ENCODE results near the gene CACNA2D3.

Gene CACNA2D3

DNA sequence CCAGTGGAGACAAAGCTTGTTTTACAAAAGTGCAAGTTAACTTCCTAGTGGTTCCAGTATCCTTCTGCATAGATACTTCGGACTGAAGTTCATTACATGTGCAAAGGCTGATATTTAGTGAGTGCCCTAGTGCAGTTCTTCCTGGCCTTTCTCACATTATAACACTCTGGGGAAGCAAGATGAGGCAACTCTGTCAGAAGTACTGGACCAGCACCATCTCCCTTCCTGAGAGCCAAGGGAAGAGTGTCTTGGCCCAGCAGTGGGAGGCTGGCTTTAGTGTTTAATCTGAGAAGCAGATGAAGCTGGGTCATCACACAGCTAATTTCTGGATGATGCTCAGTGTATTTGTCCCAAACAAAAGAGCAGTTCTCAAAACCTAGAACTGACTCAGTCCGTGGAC is 397.7 kb downstream of the CACNA2D3 start:
- no peak overlapping the region for H3K9ac ChIP-seq (ENCODE audit: low read depth in 1 of 2, low read length in 2 of 2)
- no peak overlapping the region for H3K27ac ChIP-seq (ENCODE audit: low read depth in 2 of 2, low read length in 2 of 2)
- no peaks in the 10 kb centered on the region for H3K4me1 ChIP-seq (ENCODE audit: control insufficient read depth in 2 of 2, insufficient read depth in 2 of 2, low read length in 2 of 2)
- no peaks in the 10 kb centered on the region for H3K27me3 ChIP-seq (ENCODE audit: control insufficient read depth in 2 of 2, insufficient read depth in 2 of 2, low read length in 2 of 2)
- no peaks in the 10 kb centered on the region for H3K36me3 ChIP-seq (ENCODE audit: control insufficient read depth in 2 of 2, insufficient read depth in 2 of 2, low read length in 2 of 2)
- no peak overlapping the region for H3K4me3 ChIP-seq (ENCODE audit: low read length in 2 of 2)
- H3K9me3 ChIP-seq (ENCODE audit: control insufficient read depth in 2 of 2, low read length in 2 of 2), result no peaks in the 10 kb centered on the region

DNA sequence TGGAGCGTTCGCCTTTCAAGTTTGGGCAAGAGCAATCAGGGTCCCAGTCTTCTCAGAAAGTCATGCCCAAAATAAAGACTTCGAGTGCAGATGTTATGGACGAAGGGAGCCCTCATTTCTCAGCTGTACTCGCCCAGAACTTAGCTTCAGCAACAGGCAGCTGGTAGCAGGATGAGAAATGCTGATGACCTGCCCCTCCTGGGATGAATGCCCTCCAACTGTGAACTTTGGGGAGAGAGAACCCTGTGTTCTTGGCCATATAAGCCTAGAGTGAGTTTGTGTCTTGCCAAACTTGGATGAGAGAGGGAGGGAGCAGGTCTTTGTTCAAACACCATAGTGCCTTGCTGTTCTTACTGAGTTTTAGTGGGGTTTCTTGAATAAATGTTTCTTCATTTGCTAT is 405.2 kb downstream of the CACNA2D3 start:
- H3K36me3 ChIP-seq (ENCODE audit: control insufficient read depth in 2 of 2, insufficient read depth in 2 of 2, low read length in 2 of 2), result no peaks in the 10 kb centered on the region
- no peak overlapping the region for H3K4me3 ChIP-seq (ENCODE audit: low read length in 2 of 2)
- no peak overlapping the region for H3K27ac ChIP-seq (ENCODE audit: low read depth in 2 of 2, low read length in 2 of 2)
- no peaks in the 10 kb centered on the region for H3K4me1 ChIP-seq (ENCODE audit: control insufficient read depth in 2 of 2, insufficient read depth in 2 of 2, low read length in 2 of 2)
- H3K9ac ChIP-seq (ENCODE audit: low read depth in 1 of 2, low read length in 2 of 2), result no peak overlapping the region
- no peaks in the 10 kb centered on the region for H3K9me3 ChIP-seq (ENCODE audit: control insufficient read depth in 2 of 2, low read length in 2 of 2)
- H3K27me3 ChIP-seq (ENCODE audit: control insufficient read depth in 2 of 2, insufficient read depth in 2 of 2, low read length in 2 of 2), result no peaks in the 10 kb centered on the region

DNA sequence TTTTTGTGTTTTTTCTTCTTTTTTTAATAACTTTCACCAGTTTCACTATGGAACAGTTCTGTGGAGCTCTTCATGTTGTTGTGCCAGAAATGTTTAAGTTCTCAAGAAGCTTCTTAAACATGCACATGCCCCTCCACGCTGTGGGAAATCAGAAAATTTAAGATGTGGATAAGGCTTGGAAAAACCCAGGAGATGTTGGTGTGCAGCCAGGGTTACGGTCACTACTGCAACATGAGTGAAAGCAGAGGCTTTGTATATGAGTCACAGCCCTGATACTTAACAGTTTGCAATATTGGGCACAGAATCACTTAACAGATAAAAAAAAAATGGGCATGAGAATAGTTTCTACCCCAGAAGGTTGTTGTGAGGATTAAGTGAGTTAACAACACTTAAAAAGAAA is 405.6 kb downstream of the CACNA2D3 start:
- Histone ChIP-seq H3K9ac (ENCODE audit: low read depth in 1 of 2, low read length in 2 of 2) (no peak overlapping the region), H3K4me1 (ENCODE audit: control insufficient read depth in 2 of 2, insufficient read depth in 2 of 2, low read length in 2 of 2) (no peaks in the 10 kb centered on the region), H3K27ac (ENCODE audit: low read depth in 2 of 2, low read length in 2 of 2) (no peak overlapping the region), H3K27me3 (ENCODE audit: control insufficient read depth in 2 of 2, insufficient read depth in 2 of 2, low read length in 2 of 2) (no peaks in the 10 kb centered on the region), H3K4me3 (ENCODE audit: low read length in 2 of 2) (no peak overlapping the region), H3K9me3 (ENCODE audit: control insufficient read depth in 2 of 2, low read length in 2 of 2) (no peaks in the 10 kb centered on the region), H3K36me3 (ENCODE audit: control insufficient read depth in 2 of 2, insufficient read depth in 2 of 2, low read length in 2 of 2) (no peaks in the 10 kb centered on the region)

DNA sequence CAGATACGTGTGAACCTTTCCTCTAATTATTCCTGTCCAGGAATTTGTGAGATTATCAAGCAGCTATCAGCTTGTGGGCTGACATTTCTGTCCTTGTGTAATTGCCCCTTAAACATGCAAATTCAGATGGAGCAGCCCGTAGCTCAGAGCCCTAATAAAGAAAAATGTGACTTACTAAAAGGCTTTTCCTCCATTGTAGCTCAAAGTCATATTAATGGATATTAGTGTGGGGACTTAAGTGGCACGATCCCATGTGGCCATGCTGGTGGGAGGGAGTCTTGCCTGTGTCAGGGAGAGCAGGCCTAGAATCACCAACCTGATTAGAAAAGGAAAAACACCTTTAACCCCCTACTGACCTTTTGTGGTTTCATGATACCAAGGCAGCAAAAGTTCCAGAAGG is 406.3 kb downstream of the CACNA2D3 start:
- no peak overlapping the region for H3K27ac ChIP-seq (ENCODE audit: low read depth in 2 of 2, low read length in 2 of 2)
- no peaks in the 10 kb centered on the region for H3K9me3 ChIP-seq (ENCODE audit: control insufficient read depth in 2 of 2, low read length in 2 of 2)
- H3K4me3 ChIP-seq (ENCODE audit: low read length in 2 of 2), result no peak overlapping the region

DNA sequence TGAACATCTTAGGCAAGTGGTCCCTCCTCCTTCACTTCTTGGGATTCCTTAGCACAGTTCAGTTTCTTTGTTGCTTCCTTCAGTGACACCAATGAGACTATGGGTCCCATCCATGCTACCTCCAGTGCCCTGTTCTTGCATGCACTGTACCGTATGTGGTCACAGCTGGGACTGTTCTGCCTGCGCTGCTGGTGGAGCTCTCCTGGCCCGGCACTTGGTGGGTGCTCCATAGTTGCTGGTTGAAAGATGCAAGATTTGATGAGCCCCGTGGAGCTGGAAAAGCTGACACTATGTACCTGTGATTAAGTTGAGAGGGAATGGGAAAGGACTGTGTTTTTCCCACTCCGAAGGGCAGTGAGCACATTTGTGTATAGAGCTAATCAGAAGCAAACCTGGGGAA is 407.7 kb downstream of the CACNA2D3 start:
- H3K4me3 ChIP-seq (ENCODE audit: low read length in 2 of 2), result no peak overlapping the region
- no peak overlapping the region for H3K27ac ChIP-seq (ENCODE audit: low read depth in 2 of 2, low read length in 2 of 2)
- H3K27me3 ChIP-seq (ENCODE audit: control insufficient read depth in 2 of 2, insufficient read depth in 2 of 2, low read length in 2 of 2), result no peaks in the 10 kb centered on the region
- no peak overlapping the region for H3K9ac ChIP-seq (ENCODE audit: low read depth in 1 of 2, low read length in 2 of 2)
- H3K36me3 ChIP-seq (ENCODE audit: control insufficient read depth in 2 of 2, insufficient read depth in 2 of 2, low read length in 2 of 2), result no peaks in the 10 kb centered on the region
- H3K4me1 ChIP-seq (ENCODE audit: control insufficient read depth in 2 of 2, insufficient read depth in 2 of 2, low read length in 2 of 2), result no peaks in the 10 kb centered on the region
- H3K9me3 ChIP-seq (ENCODE audit: control insufficient read depth in 2 of 2, low read length in 2 of 2), result no peaks in the 10 kb centered on the region

More for the DNA sequence above, 406.3 kb downstream of the CACNA2D3 start:
- Histone ChIP-seq H3K4me1 (ENCODE audit: control insufficient read depth in 2 of 2, insufficient read depth in 2 of 2, low read length in 2 of 2) (no peaks in the 10 kb centered on the region), H3K36me3 (ENCODE audit: control insufficient read depth in 2 of 2, insufficient read depth in 2 of 2, low read length in 2 of 2) (no peaks in the 10 kb centered on the region), H3K27me3 (ENCODE audit: control insufficient read depth in 2 of 2, insufficient read depth in 2 of 2, low read length in 2 of 2) (no peaks in the 10 kb centered on the region), H3K9ac (ENCODE audit: low read depth in 1 of 2, low read length in 2 of 2) (no peak overlapping the region)

DNA sequence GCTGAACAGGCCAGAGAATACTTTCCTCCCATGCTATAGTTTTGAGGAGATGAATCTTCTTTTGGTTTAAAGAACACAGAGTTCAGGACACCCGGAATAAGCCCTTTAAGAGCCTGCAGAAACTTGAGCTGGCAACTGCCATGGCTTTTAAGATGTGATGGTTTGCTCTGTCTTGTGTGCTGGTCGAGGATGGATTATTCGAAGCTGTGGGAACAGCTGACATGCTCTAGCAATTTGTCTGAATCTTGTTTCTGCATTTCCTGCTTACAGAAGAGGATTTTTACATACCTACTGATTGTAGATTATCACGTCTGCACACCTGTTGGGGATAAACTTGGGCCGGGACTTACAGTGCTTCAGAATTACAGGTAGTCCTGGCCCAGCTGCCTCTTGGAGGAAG is 408.6 kb downstream of the CACNA2D3 start:
- Histone ChIP-seq H3K27ac (ENCODE audit: low read depth in 2 of 2, low read length in 2 of 2) (no peak overlapping the region), H3K4me3 (ENCODE audit: low read length in 2 of 2) (no peak overlapping the region), H3K9me3 (ENCODE audit: control insufficient read depth in 2 of 2, low read length in 2 of 2) (no peaks in the 10 kb centered on the region), H3K4me1 (ENCODE audit: control insufficient read depth in 2 of 2, insufficient read depth in 2 of 2, low read length in 2 of 2) (no peaks in the 10 kb centered on the region), H3K27me3 (ENCODE audit: control insufficient read depth in 2 of 2, insufficient read depth in 2 of 2, low read length in 2 of 2) (no peaks in the 10 kb centered on the region), H3K9ac (ENCODE audit: low read depth in 1 of 2, low read length in 2 of 2) (no peak overlapping the region), H3K36me3 (ENCODE audit: control insufficient read depth in 2 of 2, insufficient read depth in 2 of 2, low read length in 2 of 2) (no peaks in the 10 kb centered on the region)

DNA sequence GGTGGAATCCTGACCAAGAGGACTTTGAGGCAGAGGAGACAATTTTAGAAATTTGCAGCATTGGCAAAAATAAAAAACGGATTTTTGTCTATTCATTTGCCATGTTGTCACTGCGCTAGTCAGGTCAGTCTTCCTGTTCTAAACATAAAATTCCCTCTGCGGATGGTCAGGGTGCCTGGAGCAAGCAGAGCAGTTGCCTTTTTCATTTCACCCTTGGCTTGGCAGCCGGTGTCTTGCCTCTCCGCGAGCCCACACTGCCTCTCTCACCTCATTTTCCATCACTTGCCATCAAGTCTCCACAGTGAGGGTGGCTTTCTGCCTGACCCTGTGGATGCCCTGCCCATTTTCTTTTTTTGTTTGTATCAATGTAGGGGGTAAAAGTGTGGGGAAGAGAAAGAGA is 409.4 kb downstream of the CACNA2D3 start:
- H3K27me3 ChIP-seq (ENCODE audit: control insufficient read depth in 2 of 2, insufficient read depth in 2 of 2, low read length in 2 of 2), result no peaks in the 10 kb centered on the region
- no peak overlapping the region for H3K9ac ChIP-seq (ENCODE audit: low read depth in 1 of 2, low read length in 2 of 2)
- no peak overlapping the region for H3K4me3 ChIP-seq (ENCODE audit: low read length in 2 of 2)
- H3K4me1 ChIP-seq (ENCODE audit: control insufficient read depth in 2 of 2, insufficient read depth in 2 of 2, low read length in 2 of 2), result no peaks in the 10 kb centered on the region
- H3K27ac ChIP-seq (ENCODE audit: low read depth in 2 of 2, low read length in 2 of 2), result no peak overlapping the region
- no peaks in the 10 kb centered on the region for H3K36me3 ChIP-seq (ENCODE audit: control insufficient read depth in 2 of 2, insufficient read depth in 2 of 2, low read length in 2 of 2)
- no peaks in the 10 kb centered on the region for H3K9me3 ChIP-seq (ENCODE audit: control insufficient read depth in 2 of 2, low read length in 2 of 2)

DNA sequence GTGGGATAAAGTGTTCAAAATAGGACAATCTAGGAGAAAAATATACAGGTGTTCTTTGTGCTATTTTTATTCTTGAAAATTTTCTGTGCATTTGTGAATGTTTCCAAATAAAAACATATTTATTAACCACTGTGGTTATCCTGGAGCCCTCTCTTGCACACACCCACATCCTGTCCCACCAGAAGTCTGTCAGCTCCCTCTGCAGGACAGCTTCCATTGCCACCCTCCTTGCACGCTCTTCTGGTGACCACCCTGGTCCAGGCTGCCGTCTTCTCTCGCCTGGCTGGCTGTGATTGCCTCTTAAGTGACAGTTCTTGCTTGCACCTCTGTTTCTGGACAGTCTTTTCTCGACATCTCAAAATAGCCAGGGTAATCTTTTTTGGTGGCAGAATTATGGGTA is 411.5 kb downstream of the CACNA2D3 start:
- H3K36me3 ChIP-seq (ENCODE audit: control insufficient read depth in 2 of 2, insufficient read depth in 2 of 2, low read length in 2 of 2), result no peaks in the 10 kb centered on the region
- H3K9ac ChIP-seq (ENCODE audit: low read depth in 1 of 2, low read length in 2 of 2), result no peak overlapping the region
- no peaks in the 10 kb centered on the region for H3K4me1 ChIP-seq (ENCODE audit: control insufficient read depth in 2 of 2, insufficient read depth in 2 of 2, low read length in 2 of 2)
- H3K27me3 ChIP-seq (ENCODE audit: control insufficient read depth in 2 of 2, insufficient read depth in 2 of 2, low read length in 2 of 2), result no peaks in the 10 kb centered on the region
- H3K9me3 ChIP-seq (ENCODE audit: control insufficient read depth in 2 of 2, low read length in 2 of 2), result no peaks in the 10 kb centered on the region
- no peak overlapping the region for H3K4me3 ChIP-seq (ENCODE audit: low read length in 2 of 2)
- H3K27ac ChIP-seq (ENCODE audit: low read depth in 2 of 2, low read length in 2 of 2), result no peak overlapping the region

DNA sequence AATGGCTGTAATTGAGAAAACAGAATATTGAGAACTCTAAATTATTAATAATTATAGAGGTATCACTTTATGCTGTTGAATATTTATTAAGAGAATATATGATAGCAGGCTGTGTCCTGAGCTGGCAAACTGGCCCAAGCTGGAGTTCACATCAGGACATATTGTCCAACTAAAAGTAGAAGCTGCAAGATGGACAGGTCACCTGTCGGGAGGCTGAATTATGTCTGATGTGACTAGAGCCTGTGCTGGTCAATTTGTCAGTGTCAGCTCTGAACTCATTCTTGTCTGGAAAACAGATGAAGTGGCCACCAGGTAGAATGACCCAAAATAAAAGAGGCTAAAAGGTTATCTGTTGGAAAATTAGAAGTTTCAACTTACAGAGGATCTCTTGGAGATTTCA is 413.3 kb downstream of the CACNA2D3 start:
- H3K9ac ChIP-seq (ENCODE audit: low read depth in 1 of 2, low read length in 2 of 2), result no peak overlapping the region
- no peaks in the 10 kb centered on the region for H3K4me1 ChIP-seq (ENCODE audit: control insufficient read depth in 2 of 2, insufficient read depth in 2 of 2, low read length in 2 of 2)
- no peaks in the 10 kb centered on the region for H3K9me3 ChIP-seq (ENCODE audit: control insufficient read depth in 2 of 2, low read length in 2 of 2)
- no peaks in the 10 kb centered on the region for H3K27me3 ChIP-seq (ENCODE audit: control insufficient read depth in 2 of 2, insufficient read depth in 2 of 2, low read length in 2 of 2)
- H3K4me3 ChIP-seq (ENCODE audit: low read length in 2 of 2), result no peak overlapping the region
- no peaks in the 10 kb centered on the region for H3K36me3 ChIP-seq (ENCODE audit: control insufficient read depth in 2 of 2, insufficient read depth in 2 of 2, low read length in 2 of 2)
- no peak overlapping the region for H3K27ac ChIP-seq (ENCODE audit: low read depth in 2 of 2, low read length in 2 of 2)

DNA sequence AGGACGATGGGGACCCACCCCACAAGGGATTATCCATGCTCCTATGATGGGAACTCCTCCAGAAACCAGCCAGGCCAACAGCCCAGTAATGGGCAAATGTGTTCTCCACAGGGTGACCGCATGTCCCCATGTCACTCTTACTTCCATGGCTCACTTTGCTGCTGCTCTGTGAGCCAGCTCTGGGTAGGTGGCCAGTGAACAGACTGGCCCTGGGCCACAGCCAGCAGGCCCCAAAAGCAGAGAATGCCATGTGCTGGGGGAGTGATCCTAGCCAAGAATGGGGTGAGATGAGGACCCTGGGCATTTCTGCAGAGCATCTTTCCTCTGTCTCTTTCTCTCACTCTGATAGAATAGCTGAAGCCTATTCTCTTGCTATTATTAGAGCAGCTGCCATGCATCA is 414.1 kb downstream of the CACNA2D3 start:
- no peak overlapping the region for H3K27ac ChIP-seq (ENCODE audit: low read depth in 2 of 2, low read length in 2 of 2)
- H3K36me3 ChIP-seq (ENCODE audit: control insufficient read depth in 2 of 2, insufficient read depth in 2 of 2, low read length in 2 of 2), result no peaks in the 10 kb centered on the region
- H3K9ac ChIP-seq (ENCODE audit: low read depth in 1 of 2, low read length in 2 of 2), result no peak overlapping the region
- H3K9me3 ChIP-seq (ENCODE audit: control insufficient read depth in 2 of 2, low read length in 2 of 2), result no peaks in the 10 kb centered on the region
- no peaks in the 10 kb centered on the region for H3K27me3 ChIP-seq (ENCODE audit: control insufficient read depth in 2 of 2, insufficient read depth in 2 of 2, low read length in 2 of 2)
- no peaks in the 10 kb centered on the region for H3K4me1 ChIP-seq (ENCODE audit: control insufficient read depth in 2 of 2, insufficient read depth in 2 of 2, low read length in 2 of 2)
- no peak overlapping the region for H3K4me3 ChIP-seq (ENCODE audit: low read length in 2 of 2)

DNA sequence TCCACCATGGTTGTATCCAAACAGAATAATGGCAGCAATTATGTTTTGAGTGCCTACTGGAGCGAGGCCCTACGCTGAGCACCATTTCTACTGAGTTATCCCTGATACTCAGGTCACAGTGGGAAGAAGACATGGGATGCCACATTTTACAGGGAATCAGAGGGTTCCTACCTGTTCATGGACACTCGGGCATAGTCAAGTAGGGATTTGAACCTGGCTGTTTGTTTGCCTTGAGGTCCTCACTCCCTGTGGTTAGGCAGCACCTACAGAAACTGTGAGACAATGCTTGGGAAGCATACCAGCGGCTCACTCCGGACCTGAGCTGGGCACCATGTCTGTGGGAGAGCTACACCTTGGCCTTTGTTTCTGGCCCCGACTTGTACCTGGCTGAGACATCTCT is 415.2 kb downstream of the CACNA2D3 start:
- no peaks in the 10 kb centered on the region for H3K36me3 ChIP-seq (ENCODE audit: control insufficient read depth in 2 of 2, insufficient read depth in 2 of 2, low read length in 2 of 2)

More for the DNA sequence above, 415.2 kb downstream of the CACNA2D3 start:
- Histone ChIP-seq H3K4me3 (ENCODE audit: low read length in 2 of 2) (no peak overlapping the region), H3K9ac (ENCODE audit: low read depth in 1 of 2, low read length in 2 of 2) (no peak overlapping the region), H3K27ac (ENCODE audit: low read depth in 2 of 2, low read length in 2 of 2) (no peak overlapping the region), H3K27me3 (ENCODE audit: control insufficient read depth in 2 of 2, insufficient read depth in 2 of 2, low read length in 2 of 2) (no peaks in the 10 kb centered on the region), H3K4me1 (ENCODE audit: control insufficient read depth in 2 of 2, insufficient read depth in 2 of 2, low read length in 2 of 2) (no peaks in the 10 kb centered on the region), H3K9me3 (ENCODE audit: control insufficient read depth in 2 of 2, low read length in 2 of 2) (no peaks in the 10 kb centered on the region)

Data from mucosa of rectum (tissue), 2 donors.